GM18861 (cell line): ENCODE data around the gene C1orf87.

ENCODE experiments used
- ATAC-seq: cut with Tn5 transposase; IDR thresholded peaks from one replicate; pipeline ENCODE4 v1.9.1; 2021; ENCODE audit not compliant: unreplicated experiment

Gene C1orf87

DNA sequence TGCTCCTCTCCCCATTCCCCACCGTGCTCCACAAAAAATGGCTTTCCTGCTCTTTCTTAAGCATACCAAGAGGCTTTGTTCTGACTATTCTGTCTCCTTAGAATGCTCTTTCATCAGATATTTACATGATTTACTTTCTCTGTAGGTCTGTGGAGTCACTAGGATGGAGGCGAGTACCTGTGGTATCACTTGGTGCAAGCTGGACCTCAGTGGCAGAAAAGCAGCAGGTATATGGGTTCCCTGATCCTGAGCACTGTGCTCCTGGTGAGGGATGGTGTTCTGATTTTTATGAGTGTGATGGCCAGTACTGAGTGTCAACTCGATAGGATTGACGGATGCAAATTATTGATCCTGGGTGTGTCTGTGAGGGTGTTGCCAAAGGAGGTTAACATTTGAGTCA, 10.0 kb downstream of the C1orf87 start:
- ATAC-seq, result no peak

- ATAC-seq, result no peak
Measured at GRCh38 chr1:60059468-60059867, 14.1 kb downstream of the C1orf87 start.

GRCh38 chr1:60055336-60055735, 18.2 kb downstream of the C1orf87 start:
- ATAC-seq, result no peak

DNA sequence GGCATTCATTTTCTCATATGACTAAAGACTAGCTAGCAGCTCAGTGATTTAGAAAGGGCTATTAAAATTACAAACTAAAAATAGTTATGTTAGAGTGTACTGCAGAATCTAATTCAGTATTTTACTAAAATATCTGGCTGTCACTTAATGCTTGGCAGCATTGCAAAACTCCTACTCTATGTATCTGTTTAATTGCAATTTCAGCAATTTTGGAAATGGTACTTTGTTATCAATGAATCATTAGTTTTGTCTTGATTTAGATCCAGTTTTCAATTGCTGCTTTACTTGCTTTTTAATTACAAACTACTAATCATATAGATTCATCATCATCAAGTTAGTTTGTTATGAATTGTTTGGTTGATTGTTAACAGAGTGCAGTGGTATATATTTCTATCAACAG, 19.2 kb downstream of the C1orf87 start:
- ATAC-seq, result no peak

DNA sequence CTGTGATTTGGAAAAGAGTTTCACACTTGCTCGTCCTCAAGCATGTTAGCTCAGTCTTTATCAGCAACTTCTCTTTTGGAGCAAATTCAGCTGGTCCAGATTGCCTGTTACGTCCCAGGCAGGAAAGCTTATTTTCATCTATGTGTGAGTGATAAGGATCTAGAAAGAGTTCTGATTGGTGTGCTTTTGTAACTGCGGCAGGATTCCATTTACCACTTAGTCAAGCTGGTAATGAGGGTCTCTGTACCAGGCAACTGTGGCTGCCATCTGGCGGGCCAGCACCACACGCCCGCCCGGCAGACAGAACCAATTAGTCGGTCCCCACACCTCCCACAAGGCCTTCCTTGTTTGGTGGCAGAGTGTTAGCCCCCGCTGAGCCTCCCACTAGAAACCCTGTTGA, 21.0 kb downstream of the C1orf87 start:
- no peak for ATAC-seq

- no peak for ATAC-seq
Measured at GRCh38 chr1:60051191-60051590, 22.4 kb downstream of the C1orf87 start.

DNA sequence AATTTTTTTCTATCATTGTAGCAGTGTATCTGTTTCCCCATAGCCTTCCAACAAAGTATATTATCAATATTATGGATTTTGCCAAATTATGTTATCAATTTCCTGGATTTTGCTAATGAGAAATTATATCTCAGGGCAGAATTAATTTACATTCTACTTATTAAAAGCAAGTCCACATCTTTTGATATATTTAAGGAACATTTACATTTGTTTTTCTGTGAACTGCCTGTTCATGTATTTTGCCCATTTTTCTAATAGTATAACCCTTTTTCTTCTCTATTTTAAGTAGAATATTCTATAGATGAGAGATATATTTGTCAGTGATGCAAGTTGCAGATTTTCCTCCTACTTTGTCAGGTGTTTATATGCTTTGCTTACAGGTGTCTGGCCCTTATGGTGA, 24.4 kb downstream of the C1orf87 start:
- ATAC-seq, result no peak

DNA sequence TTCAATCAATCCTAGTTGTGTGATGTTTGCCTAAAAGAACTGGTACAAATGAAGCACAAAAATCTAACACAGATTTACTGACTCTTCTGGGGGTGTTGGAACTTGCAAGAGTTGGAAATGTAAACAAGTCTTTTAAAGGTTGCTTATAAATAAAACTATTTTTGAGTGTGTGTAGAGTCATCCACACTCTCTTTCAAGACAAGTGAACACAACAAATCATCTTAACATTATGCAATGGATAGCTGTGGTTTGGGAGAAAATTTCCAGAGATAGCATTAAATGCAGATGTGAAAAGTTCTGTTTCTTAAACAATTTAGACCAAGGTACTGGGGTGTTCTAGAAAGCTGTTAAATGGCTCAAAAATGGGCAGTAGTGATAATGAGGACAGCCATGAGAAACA, 28.7 kb downstream of the C1orf87 start:
- no peak for ATAC-seq

DNA sequence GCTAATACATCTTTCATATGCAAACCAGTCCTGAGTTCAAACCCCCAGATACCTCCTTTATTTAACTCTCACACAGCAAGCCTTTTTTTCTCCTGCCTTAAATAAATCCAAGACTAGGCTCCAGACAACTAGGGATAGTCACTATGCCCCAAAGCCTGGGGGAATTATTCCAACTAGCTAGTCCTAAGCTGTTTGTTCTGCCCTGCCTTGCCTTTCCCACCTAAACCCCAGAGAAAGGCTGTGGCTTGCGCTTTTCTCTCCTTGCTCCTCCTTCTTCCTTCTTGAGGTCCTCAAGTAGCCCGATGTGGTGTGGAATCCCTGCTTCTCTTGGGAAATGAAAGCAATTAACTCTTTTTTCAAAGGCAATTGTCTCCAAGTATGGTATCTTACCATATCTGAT, 31.8 kb downstream of the C1orf87 start:
- no peak for ATAC-seq

GRCh38 chr1:60037669-60038068, 35.9 kb downstream of the C1orf87 start:
- no peak for ATAC-seq

GRCh38 chr1:60036856-60037460, 36.6 kb downstream of the C1orf87 start:
- ATAC-seq, result no peak

DNA sequence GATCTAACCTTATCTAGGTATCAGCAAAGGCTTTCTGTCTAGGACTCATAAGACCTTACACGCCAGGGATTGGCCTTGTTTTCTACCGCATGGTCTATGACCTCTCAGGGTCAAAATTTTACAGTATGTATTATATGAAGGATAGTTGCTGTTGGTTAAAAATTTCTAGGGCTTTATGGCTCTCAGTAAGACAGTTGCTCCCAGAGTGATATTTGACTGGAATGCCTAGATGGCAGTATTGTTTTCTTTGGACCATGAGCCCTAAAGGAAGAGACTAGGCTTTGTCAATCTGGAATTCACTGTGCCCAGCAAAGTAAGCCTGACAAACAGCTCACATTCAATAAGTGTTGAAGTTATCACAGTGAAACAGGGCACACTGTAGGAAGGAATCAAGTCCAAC, 37.6 kb downstream of the C1orf87 start:
- no peak for ATAC-seq

DNA sequence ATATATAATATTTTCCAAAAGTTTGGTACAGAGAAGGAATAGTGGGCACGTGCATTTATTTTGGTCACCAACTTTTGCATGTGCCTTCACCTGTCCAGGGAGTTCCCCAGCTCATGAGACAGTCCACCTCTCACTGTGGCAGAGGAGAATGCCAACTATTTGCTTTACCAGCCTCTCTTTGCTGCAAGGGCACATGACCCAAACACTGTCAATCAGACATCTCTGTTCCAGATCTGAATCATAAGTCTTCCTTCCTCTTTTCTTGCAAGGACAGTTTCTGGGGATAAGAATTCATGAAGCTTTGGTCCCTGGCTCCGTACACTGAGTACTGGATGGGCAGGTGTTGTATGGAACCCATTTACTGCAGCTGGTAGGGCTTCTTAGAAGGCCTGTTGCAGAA, 38.6 kb downstream of the C1orf87 start:
- ATAC-seq, result no peak

DNA sequence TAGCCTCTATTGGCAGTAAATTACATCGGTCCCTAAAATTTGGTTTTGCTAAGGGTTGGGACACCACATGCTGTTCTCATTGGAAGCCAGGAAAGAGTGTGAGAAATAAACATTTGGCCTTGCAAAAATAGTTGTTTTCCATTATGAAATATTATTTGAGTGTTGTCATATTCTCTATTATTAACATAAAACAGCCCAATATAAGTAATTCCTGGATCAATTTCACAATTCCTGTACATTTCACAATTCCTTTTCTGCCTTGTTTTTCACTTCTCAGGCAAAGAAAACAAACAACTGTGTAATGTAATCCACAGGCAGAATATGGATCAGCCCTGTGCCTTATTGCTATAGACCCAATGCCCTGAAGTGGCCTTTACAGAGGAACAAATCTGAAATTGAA, 40.5 kb downstream of the C1orf87 start:
- no peak for ATAC-seq

- no peak for ATAC-seq
Measured at GRCh38 chr1:60031146-60031545, 42.4 kb downstream of the C1orf87 start.

GRCh38 chr1:60025552-60025951, 48.0 kb downstream of the C1orf87 start:
- ATAC-seq, result no peak

DNA sequence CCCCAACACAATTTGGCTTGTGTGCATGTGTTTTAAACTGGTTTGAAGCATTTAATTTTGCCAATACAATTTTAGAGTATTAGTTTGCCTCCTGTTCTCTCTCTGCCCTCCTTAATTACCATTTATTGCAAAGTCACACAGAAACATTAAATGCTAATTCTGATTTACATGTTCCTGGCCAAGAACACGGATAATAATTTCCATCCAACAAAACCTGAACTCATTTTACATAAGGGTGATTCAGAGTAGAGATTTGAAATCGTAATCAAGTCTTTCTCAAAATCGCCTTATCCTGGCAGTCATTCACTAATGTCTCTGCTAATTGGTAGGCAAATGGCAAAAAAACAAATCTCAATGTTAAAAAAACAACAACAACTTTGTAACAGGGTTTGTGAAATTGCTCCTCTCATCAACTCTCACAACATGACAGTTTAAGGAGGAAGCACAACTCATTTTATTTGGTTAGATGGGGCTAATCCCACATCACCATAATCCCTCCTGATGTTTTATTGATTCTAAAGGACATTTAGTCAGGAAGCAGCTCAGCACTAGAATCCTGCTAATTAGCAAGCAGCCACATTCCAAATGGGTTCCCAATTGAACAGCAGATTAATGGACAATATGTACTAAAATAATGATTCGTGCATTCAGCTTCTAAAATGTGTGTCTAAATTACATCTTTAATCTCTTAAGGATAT, 55.9 kb downstream of the C1orf87 start:
- ATAC-seq, result no peak

GRCh38 chr1:60010690-60011089, 62.9 kb downstream of the C1orf87 start:
- ATAC-seq, result no peak

GRCh38 chr1:60008500-60008899, 65.1 kb downstream of the C1orf87 start:
- ATAC-seq, result no peak

GRCh38 chr1:60000625-60001024, 72.9 kb downstream of the C1orf87 start:
- no peak for ATAC-seq

DNA sequence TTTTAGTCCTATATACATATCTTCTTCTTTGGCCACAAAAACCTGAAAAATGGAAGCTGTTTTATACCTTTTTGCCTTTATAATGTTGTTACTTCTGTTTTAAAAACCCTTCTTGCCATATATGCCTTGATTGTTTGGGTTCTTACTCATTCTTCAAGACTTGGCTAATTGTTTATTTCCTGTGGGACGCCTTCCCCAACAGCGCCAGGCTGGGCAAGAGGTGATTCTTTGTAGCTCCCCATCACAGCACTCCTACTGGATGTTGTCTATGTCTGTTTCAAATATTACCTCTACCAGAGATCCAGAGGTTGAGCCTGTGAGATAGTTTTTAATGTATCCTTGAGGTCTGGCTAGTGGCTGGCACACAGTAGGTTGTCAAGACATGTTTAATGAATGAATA, 73.8 kb downstream of the C1orf87 start:
- no peak for ATAC-seq

- no peak for ATAC-seq
Measured at GRCh38 chr1:59999006-59999405, 74.6 kb downstream of the C1orf87 start.

- no peak for ATAC-seq
Measured at GRCh38 chr1:59997479-59998115, 76.0 kb downstream of the C1orf87 start.
